Left lung (tissue), 10 donors: ENCODE measurements around the gene WWOX. TPM values are rescaled to one million over a fixed set of nuclear protein-coding genes. Genes with fewer than 3 reads are reported as not detected.

Experiments used
- ATAC-seq: fragments of 200-7000 bp; cut with Tn5 transposase; one replicate; pipeline ENCODE4 v1.9.1; 2020; ENCODE audit warnings: moderate library complexity
- DNase-seq, 4 donors: peaks; one replicate each; pipeline ENCODE4 v3.0.0-alpha.2; 2013 to 2020
- H3K27ac ChIP-seq, 2 donors: fragments of 200-600 bp; sonication (generic) in 1 of 2; one replicate each; pipeline versions ENCODE4 v1.5.0 to v1.8.0; 2020 to 2021
- H3K27me3 ChIP-seq, 2 donors: fragments of 200-600 bp; sonication (generic) in 1 of 2; one replicate each; pipeline versions ENCODE4 v1.5.0 to v1.8.0; 2020 to 2021
- H3K36me3 ChIP-seq, 2 donors: fragments of 200-600 bp; sonication (generic) in 1 of 2; one replicate each; pipeline versions ENCODE4 v1.5.0 to v1.8.0; 2020 to 2021
- H3K4me1 ChIP-seq, 2 donors: fragments of 200-600 bp; one replicate each; pipeline ENCODE4 v1.8.0; 2021
- H3K4me3 ChIP-seq, 2 donors: fragments of 200-600 bp; sonication (generic) in 1 of 2; one replicate each; pipeline versions ENCODE4 v1.5.0 to v1.8.0; 2020 to 2021; ENCODE audit warnings: mild to moderate bottlenecking in 1 of 2
- H3K9me3 ChIP-seq, 2 donors: fragments of 200-600 bp; sonication (generic) in 1 of 2; one replicate each; pipeline versions ENCODE4 v1.5.0 to v1.8.0; 2020 to 2021
- CTCF ChIP-seq, 2 donors: fragments of 200-600 bp; sonication (generic) in 1 of 2; IDR thresholded peaks; one replicate each; pipeline versions ENCODE4 v1.5.0 to v1.8.0; 2021; ENCODE audit warnings: antibody characterized with exemption in 2 of 2
- intact Hi-C, 2 donors: fragments of 100-400 bp; cut with DNase I; formaldehyde crosslinking; loops; one replicate each; pipeline versions ENCODE4 v1.11.2 to v1.14.2; 2022
- polyA plus RNA-seq, 6 donors: library from polyadenylated mRNA; unstranded; fragments of 120-200 nt; gene quantifications; one replicate each; pipeline ENCODE4 v1.2.1, GENCODE V29; 2013; ENCODE audit not compliant: insufficient read length in 6 of 6
- total RNA-seq, 2 donors: library from RNA; stranded (reverse); fragmentation: NEBNext Ultra II Directional; extraction: Animal tissue kit (Norgen Biotek cat#: 25700); gene quantifications; one replicate each; pipeline ENCODE4 v1.2.1, GENCODE V29; 2021
- donor health status: DM: no; HTN: yes; CAD: no.
- donor health status: DM: no; HTN: no; CAD: no.

Gene WWOX
- total and polyA plus RNA-seq, 8 donors = 17.2 to 40.3 (median 30.8) TPM

- no peak overlapping the region for H3K4me3 ChIP-seq
- no peak overlapping the region for H3K27ac ChIP-seq
- intact Hi-C loops = no loop called here
Measured at GRCh38 chr16:78184238-78185183, 85.1 kb downstream of the WWOX start.

GRCh38 chr16:78189121-78189520 lies 89.7 kb downstream of the WWOX start:
- DNase-seq (no peak), ATAC-seq (no peak)
- Histone ChIP-seq H3K27ac (no peak overlapping the region), H3K27me3 (no peaks in the 10 kb centered on the region), H3K36me3 (no peaks in the 10 kb centered on the region), H3K9me3 (no peaks in the 10 kb centered on the region), H3K4me3 (no peak overlapping the region), H3K4me1 (no peaks in the 10 kb centered on the region)
- TF ChIP-seq CTCF (IDR thresholded peaks at IDR 0.05) = no peak
- intact Hi-C loops = no loop called here

More at GRCh38 chr16:78184238-78185183, 85.1 kb downstream of the WWOX start:
- Histone ChIP-seq H3K9me3 (no peaks in the 10 kb centered on the region), H3K27me3 (no peaks in the 10 kb centered on the region), H3K4me1 (no peaks in the 10 kb centered on the region), H3K36me3 (no peaks in the 10 kb centered on the region)
- ATAC-seq (no peak), DNase-seq (peak in 1 of 4 donors; percentile 48)
- TF ChIP-seq CTCF (IDR thresholded peaks at IDR 0.05) = no peak

- no peak for DNase-seq
- Histone ChIP-seq H3K4me1 (no peaks in the 10 kb centered on the region), H3K4me3 (no peak overlapping the region), H3K27me3 (no peaks in the 10 kb centered on the region), H3K9me3 (no peaks in the 10 kb centered on the region), H3K36me3 (no peaks in the 10 kb centered on the region), H3K27ac (no peak overlapping the region)
- intact Hi-C loops = no loop called here
- ATAC-seq = no peak
- TF ChIP-seq CTCF (IDR thresholded peaks at IDR 0.05) = no peak
Measured at GRCh38 chr16:78192734-78193488, 93.5 kb downstream of the WWOX start.

- Histone ChIP-seq H3K9me3 (no peaks in the 10 kb centered on the region), H3K27ac (no peak overlapping the region), H3K36me3 (no peaks in the 10 kb centered on the region), H3K4me3 (no peak overlapping the region), H3K27me3 (no peaks in the 10 kb centered on the region), H3K4me1 (no peaks in the 10 kb centered on the region)
- no peak for DNase-seq
- ATAC-seq = peak; percentile 61
- TF ChIP-seq CTCF (IDR thresholded peaks at IDR 0.05) = no peak
- intact Hi-C loops = no loop called here
Measured at GRCh38 chr16:78194948-78195347, 95.5 kb downstream of the WWOX start.

GRCh38 chr16:78195797-78196196 lies 96.3 kb downstream of the WWOX start:
- no peaks in the 10 kb centered on the region for H3K4me1 ChIP-seq
- TF ChIP-seq CTCF (IDR thresholded peaks at IDR 0.05) = no peak

More at GRCh38 chr16:78195797-78196196, 96.3 kb downstream of the WWOX start:
- Histone ChIP-seq H3K27ac (no peak overlapping the region), H3K4me3 (no peak overlapping the region), H3K27me3 (no peaks in the 10 kb centered on the region), H3K36me3 (no peaks in the 10 kb centered on the region), H3K9me3 (no peaks in the 10 kb centered on the region)
- DNase-seq (no peak), ATAC-seq (no peak)
- intact Hi-C loops = no loop called here
